ENCODE data around the gene MUCL3.
"Not testable (repeated sequence)": the region's sequence is repeated elsewhere in the genome, so short reads cannot be mapped to it uniquely, and the experiment has no call there.

The MUCL3 gene

DNA sequence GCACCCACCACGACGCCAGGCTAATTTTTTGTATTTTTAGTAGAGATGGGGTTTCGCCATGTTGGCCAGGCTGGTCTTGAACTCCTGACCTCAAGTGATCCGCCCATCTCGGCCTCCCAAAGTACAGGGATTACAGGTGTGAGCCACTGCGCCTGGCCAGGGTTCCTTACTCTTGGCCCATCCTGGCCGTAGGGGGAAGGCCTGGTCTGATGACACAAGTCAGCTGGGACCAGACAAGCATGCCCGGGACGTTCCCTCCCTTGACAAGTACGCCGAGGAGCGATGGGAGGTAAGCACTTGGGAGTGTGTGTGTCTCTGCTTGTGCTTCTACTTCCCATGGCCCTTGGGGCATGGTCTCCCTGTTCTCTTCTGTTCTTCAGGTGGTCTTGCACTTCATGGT, 30.3 kb upstream of the MUCL3 start:
- not testable (repeated sequence) for H3K9me3 ChIP-seq (ENCODE audit: control insufficient read depth, insufficient read depth, low read length); DNase-seq (ENCODE audit: low read depth, low spot score); H3K27ac ChIP-seq (ENCODE audit: low read length); H3K4me3 ChIP-seq (ENCODE audit: low read length); H3K4me1 ChIP-seq (ENCODE audit: control insufficient read depth, insufficient read depth, low read length); H3K27me3 ChIP-seq (ENCODE audit: control insufficient read depth, insufficient read depth, low read length); H3K36me3 ChIP-seq (ENCODE audit: control insufficient read depth, insufficient read depth, low read length)
- WGBS (ENCODE audit: insufficient coverage, insufficient read length): no CpG with 5 or more reads among the region's 12 CpGs

DNA sequence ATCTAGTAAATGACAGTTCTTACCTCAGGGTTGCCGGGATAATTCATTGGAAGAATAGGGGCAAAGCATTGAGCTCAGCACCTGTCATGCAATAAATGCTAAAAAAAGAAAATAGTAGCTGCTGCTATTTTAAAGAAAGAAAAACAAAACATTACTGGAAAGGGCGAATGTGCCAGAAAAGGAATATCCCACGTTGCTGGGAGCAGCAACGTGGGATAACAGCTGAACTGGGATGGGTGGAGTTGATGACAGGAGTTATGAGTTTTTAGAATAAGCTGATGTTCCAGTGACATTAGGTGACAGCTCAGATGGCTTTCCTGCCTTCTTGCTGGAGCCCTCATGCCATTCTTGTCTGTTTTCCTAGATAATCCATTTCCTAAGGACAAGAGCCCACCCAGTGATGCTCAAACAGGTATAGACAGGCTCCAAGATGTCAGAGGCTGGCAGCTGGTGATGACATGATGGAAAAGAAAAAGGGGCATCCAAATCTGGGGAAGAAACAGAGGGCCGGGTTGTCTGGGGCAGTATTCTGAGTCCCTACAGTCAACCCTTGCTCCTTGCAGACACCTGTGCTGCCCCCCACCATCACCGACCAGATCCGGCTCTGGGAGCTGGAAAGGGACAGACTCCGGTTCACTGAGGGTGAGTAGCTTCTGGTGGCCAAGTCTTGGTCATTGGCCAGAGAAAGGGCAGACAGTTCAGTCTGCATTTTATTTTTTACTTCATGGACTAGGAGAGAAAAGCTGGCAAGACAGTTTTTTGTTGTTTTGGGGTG, 27.8 kb upstream of the MUCL3 start:
- Histone ChIP-seq H3K9me3 (ENCODE audit: control insufficient read depth, insufficient read depth, low read length) (no peaks in the 10 kb centered on the region), H3K27ac (ENCODE audit: low read length) (no peak overlapping the region)

DNA sequence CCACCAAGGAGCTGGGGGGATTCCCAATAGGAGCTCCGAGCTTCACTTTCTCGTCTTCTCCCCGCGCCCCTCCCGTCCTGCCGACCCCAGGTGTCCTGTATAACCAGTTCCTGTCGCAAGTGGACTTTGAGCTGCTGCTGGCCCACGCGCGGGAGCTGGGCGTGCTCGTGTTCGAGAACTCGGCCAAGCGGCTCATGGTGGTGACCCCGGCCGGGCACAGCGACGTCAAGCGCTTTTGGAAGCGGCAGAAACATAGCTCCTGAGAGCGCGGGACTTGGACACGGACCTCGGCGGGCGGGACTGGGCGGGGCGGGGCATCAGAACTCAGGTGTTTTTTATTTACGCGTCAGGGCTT, 27.1 kb upstream of the MUCL3 start:
- WGBS (ENCODE audit: insufficient coverage, insufficient read length): no CpG with 5 or more reads among the region's 31 CpGs
- H3K4me3 ChIP-seq (ENCODE audit: low read length): peak overlapping the region; percentile 57; the same call in 1 of the 2 replicates
- no peak overlapping the region for H3K27ac ChIP-seq (ENCODE audit: low read length)

More for the DNA sequence above, 27.8 kb upstream of the MUCL3 start:
- Histone ChIP-seq H3K4me1 (ENCODE audit: control insufficient read depth, insufficient read depth, low read length) (peaks cover 1% of the 10 kb centered on the region; the same call in 1 of the 2 replicates), H3K36me3 (ENCODE audit: control insufficient read depth, insufficient read depth, low read length) (peaks cover 9% of the 10 kb centered on the region), H3K27me3 (ENCODE audit: control insufficient read depth, insufficient read depth, low read length) (no peaks in the 10 kb centered on the region), H3K4me3 (ENCODE audit: low read length) (no peak overlapping the region)
- DNase-seq (ENCODE audit: low read depth, low spot score): no peak
- WGBS (ENCODE audit: insufficient coverage, insufficient read length): no CpG with 5 or more reads among the region's 8 CpGs

DNA sequence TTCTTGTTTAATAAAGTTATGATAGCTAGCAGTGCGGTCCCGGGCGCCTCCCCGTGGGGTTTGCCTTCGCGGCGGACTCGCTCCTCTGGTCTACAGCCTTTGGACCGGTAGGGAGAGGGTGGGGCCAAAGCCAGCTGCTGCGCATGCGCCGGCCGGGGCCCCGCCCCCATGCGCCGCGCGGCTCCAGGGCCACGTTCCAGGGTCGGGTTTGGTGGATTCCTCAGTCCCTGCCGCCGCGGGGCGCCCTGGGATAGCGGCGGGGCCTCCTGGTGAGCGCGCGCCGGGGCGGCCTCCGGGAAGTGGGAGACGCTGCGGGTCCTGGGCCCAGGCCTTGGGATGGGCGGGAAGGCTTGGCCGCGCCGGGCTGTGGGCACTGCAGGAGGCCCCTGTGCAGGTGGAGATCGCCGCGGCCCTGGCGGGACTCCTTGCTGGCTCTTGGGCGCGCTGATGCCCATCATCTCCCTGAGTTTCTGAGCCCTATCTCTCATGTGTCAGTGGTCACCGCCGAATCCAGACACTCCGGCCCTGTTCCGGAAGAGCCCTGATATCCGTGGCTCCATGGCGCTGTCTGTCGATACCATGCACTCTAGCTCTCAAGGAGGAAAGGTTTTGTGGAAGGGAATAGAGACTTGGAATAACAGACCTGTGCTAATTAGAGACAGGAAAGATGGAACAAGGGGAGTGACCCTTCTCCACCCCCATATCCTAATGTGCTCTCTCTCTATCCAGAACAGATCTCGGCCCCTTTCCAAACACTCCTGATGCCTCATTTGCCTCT, 26.5 kb upstream of the MUCL3 start, which contains the start of gene VARS2:
VARS2 (plus strand) TSS at position 163 of the 778 bp plus-strand sequence; CDS start at position 762, 599 bp downstream.
- WGBS (ENCODE audit: insufficient coverage, insufficient read length): no CpG with 5 or more reads among the region's 52 CpGs
- peaks cover 9% of the 10 kb centered on the region for H3K36me3 ChIP-seq (ENCODE audit: control insufficient read depth, insufficient read depth, low read length)
- peak within 1 kb of the TSS; percentile 57; the same call in 1 of the 2 replicates for H3K4me3 ChIP-seq (ENCODE audit: low read length)
- peak; percentile 58 for DNase-seq (ENCODE audit: low read depth, low spot score)
- no peaks in the 10 kb centered on the region for H3K27me3 ChIP-seq (ENCODE audit: control insufficient read depth, insufficient read depth, low read length)
- H3K27ac ChIP-seq (ENCODE audit: low read length): no peak within 1 kb of the TSS
- no peaks in the 10 kb centered on the region for H3K9me3 ChIP-seq (ENCODE audit: control insufficient read depth, insufficient read depth, low read length)
- peaks cover 1% of the 10 kb centered on the region; the same call in 1 of the 2 replicates for H3K4me1 ChIP-seq (ENCODE audit: control insufficient read depth, insufficient read depth, low read length)

More for the DNA sequence above, 27.1 kb upstream of the MUCL3 start:
- Histone ChIP-seq H3K4me1 (ENCODE audit: control insufficient read depth, insufficient read depth, low read length) (peaks cover 1% of the 10 kb centered on the region; the same call in 1 of the 2 replicates), H3K9me3 (ENCODE audit: control insufficient read depth, insufficient read depth, low read length) (no peaks in the 10 kb centered on the region), H3K27me3 (ENCODE audit: control insufficient read depth, insufficient read depth, low read length) (no peaks in the 10 kb centered on the region), H3K36me3 (ENCODE audit: control insufficient read depth, insufficient read depth, low read length) (peaks cover 9% of the 10 kb centered on the region)
- no peak for DNase-seq (ENCODE audit: low read depth, low spot score)

DNA sequence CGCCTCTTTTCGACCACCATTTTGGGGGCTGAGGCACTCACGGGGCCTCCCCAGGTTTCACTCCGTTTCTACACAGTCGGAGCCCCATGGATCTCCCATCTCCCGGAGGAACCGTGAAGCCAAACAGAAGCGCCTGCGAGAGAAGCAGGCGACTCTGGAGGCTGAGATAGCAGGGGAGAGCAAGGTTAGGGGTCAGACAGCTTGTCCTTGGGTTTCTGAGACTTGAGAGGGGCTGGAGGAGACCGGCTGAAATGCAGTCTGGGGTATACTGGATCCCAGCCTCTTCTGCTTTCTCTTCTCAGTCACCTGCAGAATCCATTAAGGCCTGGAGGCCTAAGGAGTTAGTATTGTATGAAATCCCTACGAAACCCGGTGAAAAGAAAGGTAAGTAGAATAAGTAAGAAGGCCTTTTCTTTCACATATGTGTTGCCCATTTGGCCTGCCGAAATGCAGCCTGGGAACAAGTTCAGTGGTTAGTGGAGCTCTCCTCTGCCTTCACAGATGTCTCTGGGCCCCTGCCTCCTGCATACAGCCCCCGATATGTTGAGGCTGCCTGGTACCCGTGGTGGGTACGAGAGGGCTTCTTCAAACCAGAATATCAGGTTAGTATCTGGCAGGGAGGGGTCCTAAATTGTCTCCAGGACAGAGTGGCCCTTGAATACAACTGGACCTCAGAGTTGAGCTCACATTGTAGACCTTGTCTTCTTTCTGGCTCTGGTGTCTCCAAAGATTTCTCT, 25.8 kb upstream of the MUCL3 start:
- Histone ChIP-seq H3K36me3 (ENCODE audit: control insufficient read depth, insufficient read depth, low read length) (peaks cover 14% of the 10 kb centered on the region), H3K27ac (ENCODE audit: low read length) (no peak overlapping the region)
- DNase-seq (ENCODE audit: low read depth, low spot score): no peak

DNA sequence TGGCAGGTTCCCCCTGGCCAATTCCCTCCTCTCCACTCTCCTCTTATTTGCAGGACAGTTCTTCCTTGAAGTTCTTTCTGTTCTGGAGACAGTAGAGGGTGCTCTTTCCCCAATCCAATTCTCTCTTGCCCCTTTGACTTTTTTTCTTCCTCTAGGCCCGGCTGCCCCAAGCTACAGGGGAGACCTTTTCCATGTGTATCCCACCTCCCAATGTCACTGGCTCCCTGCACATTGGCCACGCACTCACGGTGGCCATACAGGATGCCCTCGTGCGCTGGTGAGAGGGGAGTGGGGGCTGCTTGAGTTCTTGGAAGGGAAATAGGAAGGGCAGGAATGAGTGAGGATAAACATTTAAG, 25.2 kb upstream of the MUCL3 start:
- WGBS (ENCODE audit: insufficient coverage, insufficient read length): no CpG with 5 or more reads among the region's 5 CpGs
- Histone ChIP-seq H3K36me3 (ENCODE audit: control insufficient read depth, insufficient read depth, low read length) (peaks cover 16% of the 10 kb centered on the region), H3K4me1 (ENCODE audit: control insufficient read depth, insufficient read depth, low read length) (peaks cover 1% of the 10 kb centered on the region; the same call in 1 of the 2 replicates), H3K9me3 (ENCODE audit: control insufficient read depth, insufficient read depth, low read length) (no peaks in the 10 kb centered on the region), H3K4me3 (ENCODE audit: low read length) (no peak overlapping the region), H3K27ac (ENCODE audit: low read length) (no peak overlapping the region), H3K27me3 (ENCODE audit: control insufficient read depth, insufficient read depth, low read length) (no peaks in the 10 kb centered on the region)
- peak; percentile 41 for DNase-seq (ENCODE audit: low read depth, low spot score)

More for the DNA sequence above, 25.8 kb upstream of the MUCL3 start:
- no peaks in the 10 kb centered on the region for H3K9me3 ChIP-seq (ENCODE audit: control insufficient read depth, insufficient read depth, low read length)
- H3K4me1 ChIP-seq (ENCODE audit: control insufficient read depth, insufficient read depth, low read length): peaks cover 1% of the 10 kb centered on the region; the same call in 1 of the 2 replicates
- H3K27me3 ChIP-seq (ENCODE audit: control insufficient read depth, insufficient read depth, low read length): no peaks in the 10 kb centered on the region
- H3K4me3 ChIP-seq (ENCODE audit: low read length): no peak overlapping the region
- WGBS (ENCODE audit: insufficient coverage, insufficient read length): no CpG with 5 or more reads among the region's 17 CpGs

DNA sequence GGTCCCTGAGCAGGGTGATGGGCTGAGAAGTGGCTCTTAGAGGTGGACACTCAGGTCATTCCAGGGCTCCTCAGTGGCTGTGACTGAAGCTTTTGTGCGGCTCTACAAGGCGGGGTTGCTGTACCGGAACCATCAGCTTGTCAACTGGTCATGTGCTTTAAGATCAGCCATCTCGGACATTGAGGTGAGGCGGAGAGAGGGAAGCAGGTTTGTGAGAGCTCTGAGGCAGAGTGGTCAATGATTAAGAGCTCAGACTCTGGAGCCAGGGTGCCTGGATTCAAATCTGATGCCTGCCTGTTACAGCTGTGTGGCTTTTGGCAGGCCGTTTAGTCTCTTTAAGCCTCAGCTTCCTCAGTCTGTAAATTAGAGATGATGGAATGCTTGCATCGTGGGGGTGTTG, 23.7 kb upstream of the MUCL3 start:
- no peak overlapping the region for H3K27ac ChIP-seq (ENCODE audit: low read length)
- no CpG with 5 or more reads among the region's 7 CpGs for WGBS (ENCODE audit: insufficient coverage, insufficient read length)
- H3K4me3 ChIP-seq (ENCODE audit: low read length): no peak overlapping the region
- H3K4me1 ChIP-seq (ENCODE audit: control insufficient read depth, insufficient read depth, low read length): peaks cover 1% of the 10 kb centered on the region; the same call in 1 of the 2 replicates
- no peaks in the 10 kb centered on the region for H3K27me3 ChIP-seq (ENCODE audit: control insufficient read depth, insufficient read depth, low read length)
- DNase-seq (ENCODE audit: low read depth, low spot score): no peak
- H3K36me3 ChIP-seq (ENCODE audit: control insufficient read depth, insufficient read depth, low read length): peaks cover 17% of the 10 kb centered on the region
- no peaks in the 10 kb centered on the region for H3K9me3 ChIP-seq (ENCODE audit: control insufficient read depth, insufficient read depth, low read length)

DNA sequence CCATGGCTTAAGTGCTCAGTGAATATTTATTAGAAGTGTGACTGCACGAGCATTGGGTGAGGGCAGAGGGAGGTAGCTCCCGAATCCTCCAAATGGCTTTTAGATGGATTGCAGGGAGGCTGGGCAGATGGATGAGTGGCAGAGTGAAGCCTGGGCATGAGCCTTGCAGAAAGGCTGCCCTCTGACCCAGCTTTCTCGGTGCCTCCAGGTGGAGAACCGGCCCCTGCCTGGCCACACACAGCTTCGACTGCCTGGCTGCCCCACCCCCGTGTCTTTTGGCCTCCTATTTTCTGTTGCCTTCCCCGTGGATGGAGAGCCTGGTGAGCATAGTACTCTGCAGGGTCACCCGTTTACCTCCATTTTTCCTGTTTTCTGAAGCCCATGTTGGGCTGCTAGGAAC, 23.3 kb upstream of the MUCL3 start:
- no peak overlapping the region for H3K27ac ChIP-seq (ENCODE audit: low read length)
- H3K4me1 ChIP-seq (ENCODE audit: control insufficient read depth, insufficient read depth, low read length): peaks cover 3% of the 10 kb centered on the region; the same call in 1 of the 2 replicates
- H3K27me3 ChIP-seq (ENCODE audit: control insufficient read depth, insufficient read depth, low read length): no peaks in the 10 kb centered on the region
- H3K36me3 ChIP-seq (ENCODE audit: control insufficient read depth, insufficient read depth, low read length): peaks cover 17% of the 10 kb centered on the region
- no peak overlapping the region for H3K4me3 ChIP-seq (ENCODE audit: low read length)
- no peaks in the 10 kb centered on the region for H3K9me3 ChIP-seq (ENCODE audit: control insufficient read depth, insufficient read depth, low read length)
- no CpG with 5 or more reads among the region's 8 CpGs for WGBS (ENCODE audit: insufficient coverage, insufficient read length)
- DNase-seq (ENCODE audit: low read depth, low spot score): no peak

DNA sequence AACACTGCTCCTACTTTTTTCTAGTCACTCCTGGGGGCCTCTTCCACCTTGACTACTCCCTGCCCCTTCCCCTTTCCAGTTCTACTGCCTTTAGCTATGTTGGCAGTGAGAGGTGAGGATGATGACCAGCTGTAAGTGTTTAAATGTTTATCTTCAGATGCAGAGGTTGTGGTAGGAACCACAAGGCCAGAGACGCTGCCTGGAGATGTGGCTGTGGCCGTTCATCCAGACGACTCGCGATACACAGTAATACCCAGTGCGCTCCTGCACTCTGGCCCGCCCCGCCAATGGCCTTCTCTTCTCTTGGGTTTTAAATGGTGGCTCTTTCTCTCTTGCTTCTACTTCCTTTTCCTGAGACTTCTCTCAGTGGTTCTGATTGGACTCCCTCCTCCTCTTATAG, 22.1 kb upstream of the MUCL3 start:
- DNase-seq (ENCODE audit: low read depth, low spot score): no peak
- no peaks in the 10 kb centered on the region for H3K9me3 ChIP-seq (ENCODE audit: control insufficient read depth, insufficient read depth, low read length)
- no CpG with 5 or more reads among the region's 8 CpGs for WGBS (ENCODE audit: insufficient coverage, insufficient read length)
- H3K4me1 ChIP-seq (ENCODE audit: control insufficient read depth, insufficient read depth, low read length): peaks cover 3% of the 10 kb centered on the region; the same call in 1 of the 2 replicates
- H3K27ac ChIP-seq (ENCODE audit: low read length): no peak overlapping the region
- no peak overlapping the region for H3K4me3 ChIP-seq (ENCODE audit: low read length)
- H3K27me3 ChIP-seq (ENCODE audit: control insufficient read depth, insufficient read depth, low read length): no peaks in the 10 kb centered on the region
- H3K36me3 ChIP-seq (ENCODE audit: control insufficient read depth, insufficient read depth, low read length): peaks cover 17% of the 10 kb centered on the region

DNA sequence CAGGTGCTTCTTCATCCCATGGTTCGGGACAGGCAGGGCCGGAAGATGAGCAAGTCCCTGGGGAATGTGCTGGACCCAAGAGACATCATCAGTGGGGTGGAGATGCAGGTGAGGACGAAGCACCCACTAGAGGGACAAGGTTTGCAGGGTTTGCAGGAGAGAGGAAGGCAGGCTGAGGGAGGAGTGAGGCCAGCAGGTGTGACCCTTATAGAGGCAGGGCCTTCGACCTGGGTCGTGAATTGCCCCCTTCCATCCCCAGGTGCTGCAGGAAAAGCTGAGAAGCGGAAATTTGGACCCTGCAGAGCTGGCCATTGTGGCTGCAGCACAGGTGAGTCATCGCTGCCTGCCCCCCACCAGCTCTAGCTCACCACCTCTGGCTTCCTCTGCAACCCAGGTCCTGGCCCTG, 18.3 kb upstream of the MUCL3 start:
- H3K27me3 ChIP-seq (ENCODE audit: control insufficient read depth, insufficient read depth, low read length): no peaks in the 10 kb centered on the region
- no peak overlapping the region for H3K27ac ChIP-seq (ENCODE audit: low read length)
- WGBS (ENCODE audit: insufficient coverage, insufficient read length): no CpG with 5 or more reads among the region's 7 CpGs
- peaks cover 2% of the 10 kb centered on the region; the same call in 1 of the 2 replicates for H3K4me1 ChIP-seq (ENCODE audit: control insufficient read depth, insufficient read depth, low read length)
- DNase-seq (ENCODE audit: low read depth, low spot score): no peak
- H3K36me3 ChIP-seq (ENCODE audit: control insufficient read depth, insufficient read depth, low read length): peaks cover 17% of the 10 kb centered on the region
- no peak overlapping the region for H3K4me3 ChIP-seq (ENCODE audit: low read length)
- no peaks in the 10 kb centered on the region for H3K9me3 ChIP-seq (ENCODE audit: control insufficient read depth, insufficient read depth, low read length)

All from iPS DF 6.9 (cell line).